SU-DHL-6 (cell line): ENCODE data around the gene RFTN2.
"Not testable (repeated sequence)": the region's sequence is repeated elsewhere in the genome, so short reads cannot be mapped to it uniquely, and the experiment has no call there.

Source experiments
- H2AFZ ChIP-seq: fragments of 200-600 bp; sonication (generic); 2 replicates; pipeline ENCODE4 v1.6.1; 2014; ENCODE audit warnings: low read depth, mild to moderate bottlenecking, moderate library complexity, mixed read lengths, antibody characterized with exemption, low read length; ENCODE audit not compliant: severe bottlenecking
- H3F3A ChIP-seq: fragments of 200-600 bp; shearing (Covaris generic); 2 replicates; pipeline ENCODE4 v1.6.0; 2016; ENCODE audit warnings: antibody characterized with exemption, mild to moderate bottlenecking; ENCODE audit not compliant: insufficient read depth
- H3K27ac ChIP-seq: fragments of 200-600 bp; sonication (generic); 2 replicates; pipeline ENCODE4 v1.5.1; 2016; ENCODE audit warnings: low read depth, mild to moderate bottlenecking, low read length, moderate library complexity, mixed read lengths
- H3K27me3 ChIP-seq: fragments of 200-600 bp; sonication (generic), shearing (Covaris generic); 2 replicates; pipeline ENCODE4 v1.6.0; 2014; ENCODE audit warnings: mild to moderate bottlenecking, low read length
- H3K36me3 ChIP-seq: fragments of 200-600 bp; sonication (generic); 2 replicates; pipeline ENCODE4 v1.6.1; 2014; ENCODE audit warnings: mild to moderate bottlenecking, low read length, mixed read lengths
- H3K4me2 ChIP-seq: fragments of 300-600, 200-600 bp; shearing (Covaris generic), sonication (generic); 2 replicates; pipeline ENCODE4 v1.6.0; 2014; ENCODE audit warnings: low read length, low read depth, mild to moderate bottlenecking; ENCODE audit not compliant: poor library complexity, severe bottlenecking
- H3K4me3 ChIP-seq: fragments of 200-600 bp; sonication (generic); 2 replicates; pipeline ENCODE4 v1.5.1; 2014; ENCODE audit warnings: antibody characterized with exemption, low read length, mild to moderate bottlenecking, mixed read lengths; ENCODE audit not compliant: insufficient read depth, poor library complexity, severe bottlenecking
- H3K79me2 ChIP-seq: fragments of 200-600 bp; sonication (generic); 2 replicates; pipeline ENCODE4 v1.6.1; 2014; ENCODE audit warnings: mild to moderate bottlenecking, low read length, moderate library complexity; ENCODE audit not compliant: insufficient read depth
- H3K9ac ChIP-seq: fragments of 200-600 bp; sonication (generic); 2 replicates; pipeline ENCODE4 v1.7.0; 2014; ENCODE audit warnings: mild to moderate bottlenecking, low read length
- H3K9me2 ChIP-seq: fragments of 200-600 bp; sonication (generic); replicated peaks from 2 replicates; pipeline ENCODE4 v1.6.1; 2014; ENCODE audit warnings: low read length; ENCODE audit not compliant: insufficient read depth
- H3K9me3 ChIP-seq: fragments of 200-600 bp; sonication (generic); 2 replicates; pipeline ENCODE4 v1.6.1; 2014; ENCODE audit warnings: low read length, mixed read lengths; ENCODE audit not compliant: insufficient read depth
- H4K20me1 ChIP-seq: fragments of 200-600 bp; sonication (generic); 2 replicates; pipeline ENCODE4 v1.6.1; 2014; ENCODE audit warnings: low read depth, mild to moderate bottlenecking, antibody characterized with exemption, low read length, moderate library complexity, mixed read lengths
- CTCF ChIP-seq: fragments of 200-600 bp; sonication (generic); IDR thresholded peaks from one replicate; pipeline ENCODE4 v1.5.1; 2017; ENCODE audit warnings: antibody characterized with exemption, mild to moderate bottlenecking, low read length, moderate library complexity; ENCODE audit not compliant: insufficient read depth, poor library complexity, severe bottlenecking
- EZH2phosphoT487 ChIP-seq: fragments of 200-600 bp; sonication (generic), shearing (Covaris generic); conservative IDR thresholded peaks from 2 replicates; pipeline ENCODE4 v1.6.1; 2018; ENCODE audit warnings: mild to moderate bottlenecking, antibody characterized with exemption, low read length, moderate library complexity, mixed read lengths

The RFTN2 gene

GRCh38 chr2:197591339-197592072 is 83.9 kb downstream of the RFTN2 start:
- H3K9me2 ChIP-seq = no peaks in the 10 kb centered on the region
- no peaks in the 10 kb centered on the region for H3K79me2 ChIP-seq
- H3K4me2 ChIP-seq = no peak overlapping the region
- H3K27ac ChIP-seq = no peak overlapping the region
- no peak overlapping the region for H3K9ac ChIP-seq
- no peak overlapping the region for H3K4me3 ChIP-seq
- no peaks in the 10 kb centered on the region for H3K9me3 ChIP-seq
- H3F3A ChIP-seq = no peaks in the 10 kb centered on the region
- TF ChIP-seq EZH2phosphoT487 (no peak), CTCF (no peak)
- H2AFZ ChIP-seq = no peak overlapping the region
- no peaks in the 10 kb centered on the region for H4K20me1 ChIP-seq
- no peaks in the 10 kb centered on the region for H3K36me3 ChIP-seq
- no peaks in the 10 kb centered on the region for H3K27me3 ChIP-seq

GRCh38 chr2:197587255-197587654 is 88.1 kb downstream of the RFTN2 start:
- H3K79me2 ChIP-seq, H3K9ac ChIP-seq, H4K20me1 ChIP-seq, H3K27me3 ChIP-seq, H3K4me2 ChIP-seq, H3F3A ChIP-seq, H3K36me3 ChIP-seq, H3K9me3 ChIP-seq, H3K9me2 ChIP-seq, H2AFZ ChIP-seq, H3K27ac ChIP-seq, H3K4me3 ChIP-seq: not testable (repeated sequence)

DNA sequence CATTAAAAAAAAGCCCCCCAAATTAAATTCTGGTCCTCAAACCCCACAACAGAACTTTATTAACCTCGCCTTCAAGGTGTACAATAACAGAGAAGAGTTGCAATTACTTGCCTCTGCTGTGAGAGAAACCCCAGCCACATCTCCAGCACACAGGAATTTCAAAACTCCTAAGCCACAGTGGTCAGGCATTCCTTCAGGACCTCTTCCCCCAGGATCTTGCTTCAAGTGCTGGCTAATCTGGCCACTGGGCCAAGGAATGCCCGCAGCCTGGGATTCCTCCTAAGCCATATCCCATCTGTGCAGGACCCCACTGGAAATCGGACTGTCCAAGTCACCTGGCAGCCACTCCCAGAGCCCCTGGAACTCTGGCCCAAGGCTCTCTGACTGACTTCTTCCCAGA is 95.2 kb downstream of the RFTN2 start:
- H3K27me3 ChIP-seq, H3K36me3 ChIP-seq, H3K27ac ChIP-seq, H3K9ac ChIP-seq, H3K79me2 ChIP-seq, H3K9me3 ChIP-seq, H3K4me3 ChIP-seq, H3F3A ChIP-seq, H4K20me1 ChIP-seq, H3K4me2 ChIP-seq, H2AFZ ChIP-seq, H3K9me2 ChIP-seq: not testable (repeated sequence)

- not testable (repeated sequence) for H3K79me2 ChIP-seq, H3K9me3 ChIP-seq, H3K4me3 ChIP-seq, H3K9me2 ChIP-seq, H3K36me3 ChIP-seq, H3F3A ChIP-seq, H3K27me3 ChIP-seq, H2AFZ ChIP-seq, H4K20me1 ChIP-seq, H3K9ac ChIP-seq, H3K27ac ChIP-seq, H3K4me2 ChIP-seq
Measured at GRCh38 chr2:197578294-197578693, 97.1 kb downstream of the RFTN2 start.

GRCh38 chr2:197577446-197577845 is 97.9 kb downstream of the RFTN2 start:
- Histone ChIP-seq H3K27me3 (no peaks in the 10 kb centered on the region), H2AFZ (no peak overlapping the region), H3K4me2 (no peak overlapping the region), H3K36me3 (no peaks in the 10 kb centered on the region), H3K27ac (no peak overlapping the region), H3K4me3 (no peak overlapping the region), H3K9me2 (no peaks in the 10 kb centered on the region), H4K20me1 (no peaks in the 10 kb centered on the region), H3K9me3 (peaks cover 5% of the 10 kb centered on the region; the same call in 1 of the 2 replicates), H3F3A (0 out of 2 replicates have a peak, but pooled peaks cover 4% of the 10 kb centered on the region), H3K9ac (no peak overlapping the region), H3K79me2 (no peaks in the 10 kb centered on the region)
- TF ChIP-seq EZH2phosphoT487 (no peak), CTCF (no peak)
